Osteoblast (primary cell): ENCODE data around the gene ERMP1. TPM values are rescaled to one million over a fixed set of nuclear protein-coding genes. Genes with fewer than 3 reads are reported as not detected.
"Not testable (repeated sequence)": the region's sequence is repeated elsewhere in the genome, so short reads cannot be mapped to it uniquely, and the experiment has no call there.

Source experiments
- DNase-seq: peaks from one replicate; pipeline ENCODE4 v3.0.0; 2011; ENCODE audit warnings: low spot score, mixed read lengths; ENCODE audit not compliant: insufficient read length; ENCODE audit errors: missing footprints
- H2AFZ ChIP-seq: 2 replicates; pipeline ENCODE4 v1.6.0; 2011; ENCODE audit warnings: mild to moderate bottlenecking, low read length
- H3K27ac ChIP-seq: 2 replicates; pipeline ENCODE4 v1.5.1; 2011; ENCODE audit warnings: mild to moderate bottlenecking, low read depth, low read length, moderate library complexity
- H3K27me3 ChIP-seq: 2 replicates; pipeline ENCODE4 v1.6.0; 2012; ENCODE audit warnings: mild to moderate bottlenecking, control low read depth, inconsistent platforms, low read length, moderate library complexity; ENCODE audit not compliant: insufficient read depth
- H3K36me3 ChIP-seq: 2 replicates; pipeline ENCODE4 v1.5.1; 2011; ENCODE audit warnings: mild to moderate bottlenecking, low read length, control low read depth, moderate library complexity; ENCODE audit not compliant: insufficient read depth
- H3K4me1 ChIP-seq: 2 replicates; pipeline ENCODE4 v1.5.1; 2011; ENCODE audit warnings: mild to moderate bottlenecking, low read length, control low read depth, moderate library complexity; ENCODE audit not compliant: insufficient read depth
- H3K4me2 ChIP-seq: 2 replicates; pipeline ENCODE4 v1.6.0; 2011; ENCODE audit warnings: mild to moderate bottlenecking, low read length; ENCODE audit not compliant: insufficient read depth
- H3K4me3 ChIP-seq: fragments of 200-600 bp; sonication (generic); 3 replicates; pipeline ENCODE4 v1.5.1; 2012; ENCODE audit warnings: mild to moderate bottlenecking, low read length, inconsistent platforms; ENCODE audit not compliant: insufficient read depth
- H3K79me2 ChIP-seq: 2 replicates; pipeline ENCODE4 v1.6.0; 2012; ENCODE audit warnings: mild to moderate bottlenecking, low read length, control low read depth, inconsistent platforms; ENCODE audit not compliant: insufficient read depth
- H3K9me3 ChIP-seq: 2 replicates; pipeline ENCODE4 v1.5.1; 2011; ENCODE audit warnings: low read depth, low read length, control low read depth
- H4K20me1 ChIP-seq: 2 replicates; pipeline ENCODE4 v1.6.0; 2012; ENCODE audit warnings: mild to moderate bottlenecking, low read length, control low read depth; ENCODE audit not compliant: insufficient read depth
- CTCF ChIP-seq: IDR thresholded peaks from 2 replicates; pipeline ENCODE4 v1.5.1; 2011; ENCODE audit warnings: mild to moderate bottlenecking, low read depth, low read length, moderate library complexity; ENCODE audit errors: extremely low read depth
- total RNA-seq: library from RNA; depleted of rRNA; stranded (reverse); fragments of >200 nt; gene quantifications from 2 replicates; pipeline ENCODE4 v1.2.3, GENCODE V29; 2012

The ERMP1 gene
- total RNA-seq: 6.5 and 8.5 TPM in 2 replicates

- peaks cover 3% of the 10 kb centered on the region for H3K4me1 ChIP-seq
- TF ChIP-seq CTCF: peak; percentile 71
- no peaks in the 10 kb centered on the region for H4K20me1 ChIP-seq
- H3K79me2 ChIP-seq: no peaks in the 10 kb centered on the region
- peaks cover 12% of the 10 kb centered on the region for H3K27me3 ChIP-seq
- no peaks in the 10 kb centered on the region for H3K9me3 ChIP-seq
- no peak within 1 kb of the TSS for H3K27ac ChIP-seq
- no peaks in the 10 kb centered on the region for H3K36me3 ChIP-seq
- H3K4me3 ChIP-seq: peak within 1 kb of the TSS; percentile 77
- peak; percentile 95 for DNase-seq
- peak within 1 kb of the TSS; percentile 91 for H3K4me2 ChIP-seq
- H2AFZ ChIP-seq: peak within 1 kb of the TSS; percentile 84
Measured at GRCh38 chr9:5832538-5833529, at the start of gene ERMP1. ERMP1 (minus strand) TSS chr9:5833117; CDS start chr9:5833027, 90 bp downstream.

GRCh38 chr9:5882244-5883012 is 49.5 kb upstream of the ERMP1 start:
- H3K4me3 ChIP-seq, H4K20me1 ChIP-seq, H3K27me3 ChIP-seq, H3K4me1 ChIP-seq, DNase-seq, H3K9me3 ChIP-seq, H3K79me2 ChIP-seq, H2AFZ ChIP-seq, H3K27ac ChIP-seq, H3K36me3 ChIP-seq, H3K4me2 ChIP-seq: not testable (repeated sequence)

- Histone ChIP-seq H3K4me2 (peak overlapping the region; percentile 72), H4K20me1 (no peaks in the 10 kb centered on the region), H3K4me3 (no peak overlapping the region), H3K4me1 (peaks cover 10% of the 10 kb centered on the region), H2AFZ (peak overlapping the region; percentile 43), H3K27me3 (no peaks in the 10 kb centered on the region), H3K27ac (peak overlapping the region; percentile 54), H3K36me3 (no peaks in the 10 kb centered on the region), H3K9me3 (no peaks in the 10 kb centered on the region), H3K79me2 (no peaks in the 10 kb centered on the region)
- DNase-seq: peak; percentile 82
- TF ChIP-seq CTCF: no peak
Measured at GRCh38 chr9:5879419-5880181, 46.7 kb upstream of the ERMP1 start.

GRCh38 chr9:5876711-5877110 is 43.8 kb upstream of the ERMP1 start:
- DNase-seq: peak; percentile 18
- Histone ChIP-seq H4K20me1 (no peaks in the 10 kb centered on the region), H3K4me3 (no peak overlapping the region), H3K4me2 (no peak overlapping the region), H3K27ac (no peak overlapping the region), H3K9me3 (no peaks in the 10 kb centered on the region), H3K79me2 (no peaks in the 10 kb centered on the region), H3K27me3 (no peaks in the 10 kb centered on the region), H2AFZ (no peak overlapping the region), H3K4me1 (peaks cover 10% of the 10 kb centered on the region), H3K36me3 (no peaks in the 10 kb centered on the region)
- no peak for TF ChIP-seq CTCF
